Heart left ventricle (tissue), 16 donors: ENCODE measurements around the gene SMIM1. TPM values are rescaled to one million over a fixed set of nuclear protein-coding genes. Genes with fewer than 3 reads are reported as not detected.

ENCODE experiments used
- ATAC-seq, 4 donors: fragments of 200-7000 bp; cut with Tn5 transposase; one replicate each; pipeline ENCODE4 v1.9.1; 2020 to 2022; ENCODE audit warnings: moderate library complexity in 4 of 4, mild to moderate bottlenecking in 3 of 4, moderate number of reproducible peaks in 1 of 4
- DNase-seq, 5 donors: peaks; one replicate each; pipeline ENCODE4 v3.0.0-alpha.2; 2020
- H3K27ac ChIP-seq, 12 donors: fragments of 200-600 bp; sonication (generic) in 4 of 12; one replicate each; pipeline versions ENCODE4 v1.5.0 to v1.8.0; 2016 to 2022; ENCODE audit warnings: mild to moderate bottlenecking in 2 of 12
- H3K27me3 ChIP-seq, 9 donors: fragments of 200-600 bp; sonication (generic) in 2 of 9; one replicate each; pipeline versions ENCODE4 v1.5.1 to v1.8.0; 2016 to 2022; ENCODE audit warnings: mild to moderate bottlenecking in 3 of 9
- H3K36me3 ChIP-seq, 9 donors: fragments of 200-600 bp; sonication (generic) in 2 of 9; one replicate each; pipeline versions ENCODE4 v1.5.0 to v1.8.0; 2018 to 2022; ENCODE audit warnings: mild to moderate bottlenecking in 2 of 9
- H3K4me1 ChIP-seq, 12 donors: fragments of 200-600 bp; sonication (generic) in 4 of 12; one replicate each; pipeline versions ENCODE4 v1.5.0 to v1.8.0; 2016 to 2022; ENCODE audit warnings: mild to moderate bottlenecking in 3 of 12
- H3K4me3 ChIP-seq, 12 donors: fragments of 200-600 bp; sonication (generic) in 4 of 12; one replicate each; pipeline versions ENCODE4 v1.5.0 to v1.8.0; 2017 to 2022; ENCODE audit warnings: mild to moderate bottlenecking in 9 of 12, moderate library complexity in 4 of 12
- H3K9me3 ChIP-seq, 12 donors: fragments of 200-600 bp; sonication (generic) in 4 of 12; one replicate each; pipeline versions ENCODE4 v1.5.0 to v1.8.0; 2016 to 2022; ENCODE audit warnings: mild to moderate bottlenecking in 1 of 12
- CTCF ChIP-seq, 12 donors: fragments of 200-600 bp; sonication (generic) in 4 of 12; IDR thresholded peaks; one replicate each; pipeline versions ENCODE4 v1.5.0 to v1.8.0; 2018 to 2022; ENCODE audit warnings: antibody characterized with exemption in 12 of 12, mild to moderate bottlenecking in 5 of 12
- POLR2A ChIP-seq, 2 donors: fragments of 450-650 bp; IDR thresholded peaks; one replicate each; pipeline ENCODE4 v1.6.1; 2017; ENCODE audit warnings: antibody characterized with exemption in 2 of 2, mild to moderate bottlenecking in 2 of 2, moderate library complexity in 2 of 2
- WGBS, 4 donors: extraction: QIAGEN DNeasy Blood & Tissue Kit in 2 of 4; methylation state at CpG; one replicate each; pipeline versions ENCODE4 v1.1.5 to v1.1.7; 2013 to 2018; 5-methylcytosine and 5-hydroxymethylcytosine counted together
- intact Hi-C, 10 donors: fragments of 100-400 bp; cut with DNase I; formaldehyde crosslinking; loops; one replicate each; pipeline versions ENCODE4 v1.11.1 to v1.14.2; 2022
- polyA plus RNA-seq, 2 donors: library from polyadenylated mRNA; stranded (reverse); fragments of 200-250 nt; gene quantifications; one replicate each; pipeline ENCODE4 v1.2.3, GENCODE V29; 2013
- total RNA-seq, 9 donors: library from RNA; depleted of rRNA in 2 of 9; stranded (reverse); fragments of >200 nt in 2 of 9; fragmentation: NEBNext Ultra II Directional in 3 of 9; extraction: Animal tissue kit (Norgen Biotek cat#: 25700) in 3 of 9; gene quantifications; one replicate each; pipeline versions ENCODE4 v1.1.0 to v1.2.4, GENCODE V29; 2016 to 2023
- donor health status: ischemic (EF 13 %, LVEDD 7.1; RV severe dilation, severe dysfunction).
- donor health status: healthy with polysubstance abuse.
- donor health status: DM: no; HTN: yes; CAD: no.
- donor health status: DM: no; HTN: no; CAD: no.
- donor health status: ischemic (EF 25% LVEDD 6.9; RV normal size, moderate dysfunction).
- donor health status: ischemic (EF 25% LVEDD 5.7; RV mildly dilated, moderate dysfunction).
- donor health status: healthy.
- donor health status: DM: yes; HTN: yes; CAD: no.
- donor health status: ischemic (EF 35%, LVEDD 5.7; RV mildly dilated, moderate dysfunction).
- donor health status: nonischemic (EF 11% LVEDD 7.7; RV severe dilation, severe dysfunction).
- donor health status: DM: yes; HTN: yes; CAD: no.
- donor health status: PGD.
- donor health status: ischemic (EF 29% LVEDD 5.4; RV normal size, mild dysfunction).
- donor health status: nonischemic (EF 23%, LVEDD 6.1; RV moderate dilation, normal function).

SMIM1 gene
- total and polyA plus RNA-seq, 11 donors: 3.8 to 51.2 (median 11.7) TPM

DNA sequence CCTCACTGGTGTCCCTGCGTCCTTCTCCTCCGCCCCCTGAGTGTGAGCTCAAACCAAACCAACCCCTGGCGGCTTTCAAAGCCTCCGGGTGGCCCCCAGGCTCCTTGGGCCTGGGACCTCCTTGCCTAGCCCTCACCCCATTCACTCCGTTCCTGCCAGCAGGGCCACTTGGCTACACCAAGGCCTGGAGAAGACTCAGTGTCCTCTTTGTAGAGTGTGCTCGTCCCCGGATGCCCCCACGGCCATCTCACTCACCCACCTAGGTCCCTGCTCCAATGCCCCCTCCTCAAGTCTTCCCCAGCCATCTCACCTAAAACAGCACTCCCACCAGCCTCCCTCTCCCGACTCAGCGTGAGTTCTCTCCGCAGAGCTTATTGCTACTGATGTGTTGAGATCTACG, 27.5 kb upstream of the SMIM1 start:
- peak in 2 of 5 donors; percentile 16 to 27 for DNase-seq
- ATAC-seq: no peak
- Histone ChIP-seq H3K4me1 (peaks cover 0 to 35% (median 17%) of the 10 kb centered on the region in 12 donors), H3K27me3 (no peaks in the 10 kb centered on the region), H3K4me3 (no peak overlapping the region), H3K27ac (no peak overlapping the region), H3K9me3 (no peaks in the 10 kb centered on the region), H3K36me3 (peaks cover 0 to 31% (median 24%) of the 10 kb centered on the region in 9 donors)
- WGBS, 4 donors: 93 to 98% (median 94%) methylated on average over 12 of the region's 12 CpGs
- intact Hi-C loops: no loop called here
- no peak for TF ChIP-seq POLR2A (IDR thresholded peaks at IDR 0.05)
- no peak for TF ChIP-seq CTCF (IDR thresholded peaks at IDR 0.05)

- H3K27ac ChIP-seq: peak overlapping the region in 11 of 12 donors; percentile 10 to 90 (median 83)
- TF ChIP-seq POLR2A (IDR thresholded peaks at IDR 0.05) (no peak), CTCF (IDR thresholded peaks at IDR 0.05) (no peak)
- peaks cover 0 to 25% (median 21%) of the 10 kb centered on the region in 9 donors for H3K36me3 ChIP-seq
- H3K9me3 ChIP-seq: no peaks in the 10 kb centered on the region
- peak; percentile 9 to 32 (median 21) for ATAC-seq
- 61 to 73% (median 69%) methylated on average over 24 to 25 of the region's 25 CpGs for WGBS, 4 donors
- peak in 2 of 5 donors; percentile 24 to 61 for DNase-seq
- peaks cover 0 to 35% (median 17%) of the 10 kb centered on the region in 12 donors for H3K4me1 ChIP-seq
- intact Hi-C loops: no loop called here
- no peaks in the 10 kb centered on the region for H3K27me3 ChIP-seq
- H3K4me3 ChIP-seq: peak overlapping the region in 10 of 12 donors; percentile 59 to 99 (median 84)
These were observed 26.8 kb upstream of the SMIM1 start for GRCh38 chr1:3745590-3746381.

DNA sequence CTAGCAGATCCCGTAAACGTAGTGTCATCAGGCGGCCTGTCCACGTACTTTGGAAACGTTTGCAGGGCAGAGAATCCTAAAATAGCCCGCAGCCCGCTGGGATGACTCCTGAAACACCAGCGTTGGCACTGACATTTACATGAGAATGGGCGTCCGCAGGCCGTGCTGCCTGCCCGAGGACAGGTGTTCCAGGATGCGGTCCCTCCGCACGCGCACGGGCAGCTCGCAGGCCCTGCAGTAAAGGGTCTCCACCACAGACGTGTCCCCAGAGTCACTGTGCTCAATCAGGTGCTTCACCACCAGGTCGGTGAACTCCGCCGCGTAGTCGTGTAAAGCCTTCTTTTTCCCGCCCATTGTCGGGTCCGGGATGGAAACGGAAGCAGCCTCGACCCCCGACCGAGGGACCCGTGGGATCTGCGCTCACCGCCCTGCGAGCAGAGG, 26.1 kb upstream of the SMIM1 start:
- Histone ChIP-seq H3K9me3 (no peaks in the 10 kb centered on the region), H3K4me1 (peaks cover 0 to 35% (median 17%) of the 10 kb centered on the region in 12 donors), H3K4me3 (peak overlapping the region; percentile 59 to 99 (median 83)), H3K36me3 (peaks cover 0 to 19% (median 16%) of the 10 kb centered on the region in 9 donors), H3K27me3 (no peaks in the 10 kb centered on the region), H3K27ac (peak overlapping the region in 11 of 12 donors; percentile 62 to 90 (median 83))
- DNase-seq (peak in 4 of 5 donors; percentile 34 to 70 (median 58)), ATAC-seq (peak in 3 of 4 donors; percentile 50 to 61 (median 56))
- intact Hi-C loops: no loop called here
- TF ChIP-seq POLR2A (IDR thresholded peaks at IDR 0.05): no peak
- no peak for TF ChIP-seq CTCF (IDR thresholded peaks at IDR 0.05)
- 13 to 32% (median 21%) methylated on average over 29 to 35 of the region's 35 CpGs for WGBS, 4 donors

- ATAC-seq (peak; percentile 94 to 98 (median 94)), DNase-seq (peak; percentile 89 to 96 (median 93))
- intact Hi-C loops: no loop called here
- 1 to 3% (median 1%) methylated on average over 14 to 73 of the region's 73 CpGs for WGBS, 4 donors
- Histone ChIP-seq H3K27ac (peak overlapping the region in 11 of 12 donors; percentile 62 to 90 (median 83)), H3K9me3 (no peaks in the 10 kb centered on the region), H3K27me3 (peaks cover 0 to 2% (median 0%) of the 10 kb centered on the region in 9 donors), H3K4me1 (peaks cover 0 to 35% (median 17%) of the 10 kb centered on the region in 12 donors), H3K36me3 (peaks cover 0 to 14% (median 10%) of the 10 kb centered on the region in 9 donors), H3K4me3 (peak overlapping the region; percentile 59 to 99 (median 83))
- TF ChIP-seq POLR2A (IDR thresholded peaks at IDR 0.05) (peak in 1 of 2 donors; percentile 76), CTCF (IDR thresholded peaks at IDR 0.05) (no peak)
These were observed 25.6 kb upstream of the SMIM1 start for GRCh38 chr1:3746830-3747521.
